Sigmoid colon (tissue), 7 donors: ENCODE data around the gene ARHGAP42. TPM values are rescaled to one million over a fixed set of nuclear protein-coding genes. Genes with fewer than 3 reads are reported as not detected.

Source experiments
- DNase-seq: peaks from one replicate; pipeline ENCODE4 v3.0.0-alpha.2; 2019
- H3K27ac ChIP-seq, 4 donors: fragments of 200-600 bp; sonication (generic); one replicate each; pipeline ENCODE4 v1.5.1; 2016 to 2019; ENCODE audit warnings: mild to moderate bottlenecking in 1 of 4
- H3K27me3 ChIP-seq, 3 donors: fragments of 200-600 bp; sonication (generic); one replicate each; pipeline ENCODE4 v1.5.1; 2019; ENCODE audit warnings: mild to moderate bottlenecking in 1 of 3
- H3K36me3 ChIP-seq, 4 donors: fragments of 200-600 bp; sonication (generic); one replicate each; pipeline ENCODE4 v1.5.1; 2016 to 2019
- H3K4me1 ChIP-seq, 4 donors: fragments of 200-600 bp; sonication (generic); one replicate each; pipeline ENCODE4 v1.5.1; 2017 to 2019
- H3K4me3 ChIP-seq, 4 donors: fragments of 200-600 bp; sonication (generic); one replicate each; pipeline ENCODE4 v1.5.1; 2017 to 2019; ENCODE audit warnings: mild to moderate bottlenecking in 2 of 4, moderate library complexity in 1 of 4
- H3K9me3 ChIP-seq, 4 donors: fragments of 200-600 bp in 3 of 4; sonication (generic) in 3 of 4; one replicate each; pipeline versions ENCODE4 v1.5.1 to v1.6.1; 2013 to 2019
- EP300 ChIP-seq, 4 donors: sonication (generic); formaldehyde crosslinking; IDR thresholded peaks; one replicate each; pipeline ENCODE4 v1.6.1; 2017; ENCODE audit warnings: antibody characterized with exemption in 4 of 4
- POLR2A ChIP-seq, 2 donors: fragments of 450-650 bp; IDR thresholded peaks; one replicate each; pipeline ENCODE4 v1.6.1; 2016; ENCODE audit warnings: antibody characterized with exemption in 2 of 2, mild to moderate bottlenecking in 2 of 2, moderate library complexity in 2 of 2
- POLR2AphosphoS5 ChIP-seq, 4 donors: sonication (generic); formaldehyde crosslinking; IDR thresholded peaks; one replicate each; pipeline ENCODE4 v1.6.1; 2017; ENCODE audit warnings: antibody characterized with exemption in 4 of 4
- WGBS, 2 donors: extraction: QIAGEN DNeasy Blood & Tissue Kit; methylation state at CpG; one replicate each; pipeline ENCODE4 v1.1.7; 2013; 5-methylcytosine and 5-hydroxymethylcytosine counted together
- intact Hi-C: fragments of 100-400 bp; cut with DNase I; formaldehyde crosslinking; loops from one replicate; pipeline ENCODE4 v1.15.1; 2023
- polyA plus RNA-seq, 3 donors: library from polyadenylated mRNA; stranded (reverse); fragments of 200-250 nt; gene quantifications; one replicate each; pipeline ENCODE4 v1.2.3, GENCODE V29; 2013
- total RNA-seq, 4 donors: library from RNA; depleted of rRNA; stranded (reverse); fragments of >200 nt; gene quantifications; one replicate each; pipeline ENCODE4 v1.1.0, GENCODE V29; 2016
- TF ChIP-seq, protein P1 (sequence below), 4 experiments: fragments of 450-650 bp in 3 of 4; fragments of 200-600 bp in 1 of 4; IDR thresholded peaks; one replicate each; pipeline ENCODE4 v1.5.1; 2016 to 2019; ENCODE audit warnings: antibody characterized with exemption in 4 of 4, mild to moderate bottlenecking in 3 of 4, moderate library complexity in 2 of 4
- donor health status: healthy with polysubstance abuse.
- donor health status: Bipolar disorder and iron deficiency.
- donor health status: healthy.

Gene ARHGAP42
- total and polyA plus RNA-seq, 7 donors, result 4.2 to 16.9 (median 6.4) TPM

DNA sequence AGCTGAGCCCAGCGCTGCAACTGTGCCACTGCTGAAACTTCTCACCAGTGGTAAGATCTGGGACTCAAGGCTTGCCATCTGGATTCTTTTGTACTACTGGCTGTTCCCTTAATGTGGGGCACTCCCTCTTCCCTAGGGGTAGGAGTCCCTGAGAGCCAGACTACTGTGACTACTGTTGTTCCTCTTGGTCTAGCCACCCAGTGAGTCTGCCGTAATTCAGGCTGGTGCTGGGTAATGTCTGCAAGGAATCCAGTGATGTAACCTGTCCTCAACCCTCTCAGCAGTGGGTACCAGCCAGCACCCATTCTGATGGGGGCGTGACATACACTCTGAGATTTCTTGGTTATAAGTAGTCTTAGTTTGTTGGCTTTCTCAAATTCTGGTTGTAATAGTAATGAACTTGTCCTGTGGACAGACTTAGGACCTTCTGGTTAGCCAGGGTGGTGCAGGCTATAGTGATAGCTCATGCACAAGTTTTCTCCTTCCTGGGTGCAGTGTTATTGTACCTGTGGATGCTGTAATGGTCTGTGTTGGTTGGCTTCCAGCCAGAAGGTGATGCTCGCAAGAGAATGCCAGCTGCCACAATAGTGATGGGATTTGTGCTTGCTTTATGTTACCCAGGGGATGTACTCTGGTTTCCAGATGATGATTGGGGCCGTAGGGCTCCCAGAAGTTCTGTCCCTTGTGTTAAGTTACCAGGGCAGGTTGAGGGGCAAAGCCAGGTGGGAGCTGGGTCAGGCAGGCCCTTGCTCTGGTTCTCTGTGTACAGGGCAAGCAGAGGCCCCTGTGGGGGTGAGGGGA lies 65.5 kb downstream of the ARHGAP42 start:
- intact Hi-C loops, result no loop called here

GRCh38 chr11:100753172-100753543 lies 66.1 kb downstream of the ARHGAP42 start:
- WGBS, 2 donors, result 32 to 73% methylated on average over 4 of the region's 4 CpGs
- TF ChIP-seq EP300 (IDR thresholded peaks at IDR 0.05), result no peak
- TF ChIP-seq, protein P1, sequence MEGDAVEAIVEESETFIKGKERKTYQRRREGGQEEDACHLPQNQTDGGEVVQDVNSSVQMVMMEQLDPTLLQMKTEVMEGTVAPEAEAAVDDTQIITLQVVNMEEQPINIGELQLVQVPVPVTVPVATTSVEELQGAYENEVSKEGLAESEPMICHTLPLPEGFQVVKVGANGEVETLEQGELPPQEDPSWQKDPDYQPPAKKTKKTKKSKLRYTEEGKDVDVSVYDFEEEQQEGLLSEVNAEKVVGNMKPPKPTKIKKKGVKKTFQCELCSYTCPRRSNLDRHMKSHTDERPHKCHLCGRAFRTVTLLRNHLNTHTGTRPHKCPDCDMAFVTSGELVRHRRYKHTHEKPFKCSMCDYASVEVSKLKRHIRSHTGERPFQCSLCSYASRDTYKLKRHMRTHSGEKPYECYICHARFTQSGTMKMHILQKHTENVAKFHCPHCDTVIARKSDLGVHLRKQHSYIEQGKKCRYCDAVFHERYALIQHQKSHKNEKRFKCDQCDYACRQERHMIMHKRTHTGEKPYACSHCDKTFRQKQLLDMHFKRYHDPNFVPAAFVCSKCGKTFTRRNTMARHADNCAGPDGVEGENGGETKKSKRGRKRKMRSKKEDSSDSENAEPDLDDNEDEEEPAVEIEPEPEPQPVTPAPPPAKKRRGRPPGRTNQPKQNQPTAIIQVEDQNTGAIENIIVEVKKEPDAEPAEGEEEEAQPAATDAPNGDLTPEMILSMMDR (IDR thresholded peaks at IDR 0.05), result no peak
- TF ChIP-seq POLR2AphosphoS5 (IDR thresholded peaks at IDR 0.05), result no peak
- TF ChIP-seq POLR2A (IDR thresholded peaks at IDR 0.05), result no peak
- intact Hi-C loops, result no loop called here
- H3K27ac ChIP-seq, result no peak overlapping the region
- DNase-seq, result no peak
- peaks cover 4 to 9% (median 6%) of the 10 kb centered on the region in 4 donors for H3K9me3 ChIP-seq
- no peaks in the 10 kb centered on the region for H3K27me3 ChIP-seq
- H3K4me3 ChIP-seq, result no peak overlapping the region
- H3K36me3 ChIP-seq, result no peaks in the 10 kb centered on the region
- H3K4me1 ChIP-seq, result no peaks in the 10 kb centered on the region

More for the DNA sequence above, 65.5 kb downstream of the ARHGAP42 start:
- no peak for TF ChIP-seq EP300 (IDR thresholded peaks at IDR 0.05)
- TF ChIP-seq, protein P1 (IDR thresholded peaks at IDR 0.05), result no peak
- TF ChIP-seq POLR2AphosphoS5 (IDR thresholded peaks at IDR 0.05), result no peak
- TF ChIP-seq POLR2A (IDR thresholded peaks at IDR 0.05), result no peak
- H3K4me1 ChIP-seq, result no peaks in the 10 kb centered on the region
- H3K9me3 ChIP-seq, result peaks cover 4 to 9% (median 6%) of the 10 kb centered on the region in 4 donors
- H3K27me3 ChIP-seq, result no peaks in the 10 kb centered on the region
- no peak for DNase-seq
- H3K36me3 ChIP-seq, result no peaks in the 10 kb centered on the region
- 68 to 86% methylated on average over 5 of the region's 5 CpGs for WGBS, 2 donors
- no peak overlapping the region for H3K4me3 ChIP-seq
- H3K27ac ChIP-seq, result no peak overlapping the region

DNA sequence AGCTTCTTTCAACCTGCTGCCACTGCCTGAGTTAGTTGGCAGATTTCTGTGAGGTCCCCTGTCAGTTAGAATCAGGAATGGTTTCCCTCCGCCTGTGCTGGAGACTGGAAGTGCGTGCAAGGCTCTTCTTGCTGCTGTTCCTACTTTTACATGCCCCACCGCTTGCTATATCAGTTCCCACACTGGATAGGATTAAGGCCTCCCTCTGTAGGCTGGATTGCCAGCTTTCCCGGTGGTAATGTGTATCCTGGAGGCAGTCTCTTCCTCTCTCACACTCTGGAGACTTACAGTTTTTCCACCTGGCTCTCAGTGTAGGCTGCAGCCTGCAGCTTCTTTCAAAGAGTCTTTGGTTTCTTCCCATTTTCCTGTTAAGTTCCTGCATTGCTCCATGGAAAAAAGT lies 66.5 kb downstream of the ARHGAP42 start:
- Histone ChIP-seq H3K9me3 (peaks cover 4 to 9% (median 6%) of the 10 kb centered on the region in 4 donors), H3K4me1 (no peaks in the 10 kb centered on the region), H3K27ac (no peak overlapping the region), H3K27me3 (no peaks in the 10 kb centered on the region), H3K36me3 (no peaks in the 10 kb centered on the region), H3K4me3 (no peak overlapping the region)
- WGBS, 2 donors, result 79 to 85% methylated on average over 4 of the region's 4 CpGs
- TF ChIP-seq EP300 (IDR thresholded peaks at IDR 0.05), result no peak
- TF ChIP-seq POLR2AphosphoS5 (IDR thresholded peaks at IDR 0.05), result no peak
- intact Hi-C loops, result no loop called here
- DNase-seq, result no peak

GRCh38 chr11:100756559-100756958 lies 69.5 kb downstream of the ARHGAP42 start:
- no peaks in the 10 kb centered on the region for H3K36me3 ChIP-seq
- intact Hi-C loops, result no loop called here
- WGBS, 2 donors, result 56 to 72% methylated on average over 2 of the region's 2 CpGs
- TF ChIP-seq POLR2AphosphoS5 (IDR thresholded peaks at IDR 0.05) (no peak), EP300 (IDR thresholded peaks at IDR 0.05) (no peak), POLR2A (IDR thresholded peaks at IDR 0.05) (no peak)
- TF ChIP-seq, protein P1 (IDR thresholded peaks at IDR 0.05), result no peak
- no peak for DNase-seq
- H3K9me3 ChIP-seq, result no peaks in the 10 kb centered on the region
- no peaks in the 10 kb centered on the region for H3K4me1 ChIP-seq
- no peak overlapping the region for H3K27ac ChIP-seq
- H3K4me3 ChIP-seq, result no peak overlapping the region
- H3K27me3 ChIP-seq, result no peaks in the 10 kb centered on the region

GRCh38 chr11:100757646-100758045 lies 70.6 kb downstream of the ARHGAP42 start:
- 70 to 84% methylated on average over 1 of the region's 1 CpG for WGBS, 2 donors
- TF ChIP-seq EP300 (IDR thresholded peaks at IDR 0.05) (no peak), POLR2A (IDR thresholded peaks at IDR 0.05) (no peak), POLR2AphosphoS5 (IDR thresholded peaks at IDR 0.05) (no peak)
- TF ChIP-seq, protein P1 (IDR thresholded peaks at IDR 0.05), result no peak
- H3K27me3 ChIP-seq, result no peaks in the 10 kb centered on the region
- no peaks in the 10 kb centered on the region for H3K4me1 ChIP-seq
- no peaks in the 10 kb centered on the region for H3K36me3 ChIP-seq
- no peak overlapping the region for H3K27ac ChIP-seq
- H3K9me3 ChIP-seq, result no peaks in the 10 kb centered on the region
- no peak for DNase-seq
- H3K4me3 ChIP-seq, result no peak overlapping the region
- intact Hi-C loops, result no loop called here
